Gastroesophageal sphincter (tissue), 4 donors: ENCODE results near the gene USP12. TPM values are rescaled to one million over a fixed set of nuclear protein-coding genes. Genes with fewer than 3 reads are reported as not detected.
"Not testable (repeated sequence)": the region's sequence is repeated elsewhere in the genome, so short reads cannot be mapped to it uniquely, and the experiment has no call there.

Experiments used
- ATAC-seq: fragments of 150-250 bp; one replicate; pipeline ENCODE4 v1.9.1; 2016; ENCODE audit warnings: mild to moderate bottlenecking, moderate library complexity
- H3K27ac ChIP-seq, 4 donors: fragments of 200-600 bp; sonication (generic) in 3 of 4; 1 replicate in 3 of 4; 2 replicates in 1 of 4; pipeline ENCODE4 v1.5.1; 2016 to 2019
- H3K27me3 ChIP-seq: fragments of 200-600 bp; sonication (generic); one replicate; pipeline ENCODE4 v1.5.1; 2019
- H3K36me3 ChIP-seq, 2 donors: fragments of 200-600 bp; sonication (generic); one replicate each; pipeline ENCODE4 v1.5.1; 2019; ENCODE audit warnings: control low read depth in 1 of 2
- H3K4me1 ChIP-seq, 3 donors: fragments of 200-600 bp; sonication (generic); 1 replicate in 2 of 3; 2 replicates in 1 of 3; pipeline ENCODE4 v1.5.1; 2016 to 2019; ENCODE audit warnings: control low read depth in 2 of 3
- H3K4me3 ChIP-seq, 2 donors: fragments of 200-600 bp; sonication (generic); one replicate each; pipeline ENCODE4 v1.5.1; 2019; ENCODE audit warnings: mild to moderate bottlenecking in 1 of 2, moderate library complexity in 1 of 2
- H3K9me3 ChIP-seq, 3 donors: fragments of 200-600 bp; sonication (generic); one replicate each; pipeline ENCODE4 v1.5.1; 2017 to 2019; ENCODE audit warnings: control low read depth in 2 of 3
- EP300 ChIP-seq: sonication (generic); formaldehyde crosslinking; IDR thresholded peaks from one replicate; pipeline ENCODE4 v1.6.1; 2017; ENCODE audit warnings: antibody characterized with exemption, mild to moderate bottlenecking
- POLR2A ChIP-seq, 2 donors: fragments of 450-650 bp; IDR thresholded peaks; one replicate each; pipeline ENCODE4 v1.6.1; 2017; ENCODE audit warnings: antibody characterized with exemption in 2 of 2, mild to moderate bottlenecking in 2 of 2, moderate library complexity in 1 of 2
- POLR2AphosphoS5 ChIP-seq: sonication (generic); formaldehyde crosslinking; IDR thresholded peaks from one replicate; pipeline ENCODE4 v1.6.1; 2017; ENCODE audit warnings: antibody characterized with exemption
- WGBS, 2 donors: methylation state at CpG; one replicate each; pipeline ENCODE4 v1.1.5; 2018; ENCODE audit warnings: low coverage in 1 of 2; 5-methylcytosine and 5-hydroxymethylcytosine counted together
- total RNA-seq, 4 donors: library from RNA; depleted of rRNA; stranded (reverse); fragments of >200 nt; gene quantifications; one replicate each; pipeline ENCODE4 v1.1.0, GENCODE V29; 2016
- TF ChIP-seq, protein P1 (sequence below), 4 experiments: fragments of 200-600 bp in 2 of 4; fragments of 450-650 bp in 2 of 4; sonication (generic) in 1 of 4; IDR thresholded peaks; one replicate each; pipeline ENCODE4 v1.5.1; 2017 to 2019; ENCODE audit warnings: antibody characterized with exemption in 4 of 4, mild to moderate bottlenecking in 2 of 4, moderate library complexity in 2 of 4

USP12 gene
- total RNA-seq, 4 donors from 2014 or later, result 55.7 to 116 (median 78.8) TPM

DNA sequence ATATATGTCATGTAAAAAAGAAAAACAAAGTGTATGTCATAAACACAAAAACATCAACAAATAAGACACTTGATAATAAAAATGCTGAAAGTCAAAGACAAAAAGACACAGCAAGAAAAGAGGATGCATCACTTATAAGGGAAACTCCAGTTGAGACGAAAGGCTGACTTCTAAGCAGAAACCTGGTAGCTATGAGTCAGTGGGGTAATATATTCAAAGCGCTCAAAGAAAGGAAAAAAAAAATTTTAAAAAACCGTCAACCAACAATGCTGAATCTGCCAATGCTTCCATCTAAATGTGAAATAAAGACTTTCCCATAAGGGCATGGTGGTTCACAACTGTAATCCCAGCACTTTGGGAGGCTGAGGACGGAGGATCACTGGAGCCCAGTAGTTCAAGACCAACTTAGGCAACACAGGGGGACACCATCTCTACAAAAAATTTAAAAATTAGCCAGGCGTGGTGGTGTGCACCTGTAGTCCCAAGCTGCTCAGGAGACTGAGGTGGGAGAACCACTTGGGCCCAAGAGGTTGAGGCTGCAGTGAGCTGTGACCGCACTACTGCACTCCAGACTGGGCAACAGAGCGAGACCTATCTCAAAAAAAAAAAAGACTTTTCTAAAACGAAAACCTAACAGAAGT lies 24.0 kb downstream of the USP12 start:
- H3K27ac ChIP-seq, result peak overlapping the region in 1 of 4 donors; percentile 13
- no peaks in the 10 kb centered on the region for H3K27me3 ChIP-seq
- no peaks in the 10 kb centered on the region for H3K36me3 ChIP-seq
- peaks cover 3 to 83% (median 16%) of the 10 kb centered on the region in 3 donors for H3K4me1 ChIP-seq
- ATAC-seq, result no peak
- TF ChIP-seq POLR2AphosphoS5 (no peak), EP300 (no peak), POLR2A (IDR thresholded peaks at IDR 0.05) (no peak)
- TF ChIP-seq, protein P1, sequence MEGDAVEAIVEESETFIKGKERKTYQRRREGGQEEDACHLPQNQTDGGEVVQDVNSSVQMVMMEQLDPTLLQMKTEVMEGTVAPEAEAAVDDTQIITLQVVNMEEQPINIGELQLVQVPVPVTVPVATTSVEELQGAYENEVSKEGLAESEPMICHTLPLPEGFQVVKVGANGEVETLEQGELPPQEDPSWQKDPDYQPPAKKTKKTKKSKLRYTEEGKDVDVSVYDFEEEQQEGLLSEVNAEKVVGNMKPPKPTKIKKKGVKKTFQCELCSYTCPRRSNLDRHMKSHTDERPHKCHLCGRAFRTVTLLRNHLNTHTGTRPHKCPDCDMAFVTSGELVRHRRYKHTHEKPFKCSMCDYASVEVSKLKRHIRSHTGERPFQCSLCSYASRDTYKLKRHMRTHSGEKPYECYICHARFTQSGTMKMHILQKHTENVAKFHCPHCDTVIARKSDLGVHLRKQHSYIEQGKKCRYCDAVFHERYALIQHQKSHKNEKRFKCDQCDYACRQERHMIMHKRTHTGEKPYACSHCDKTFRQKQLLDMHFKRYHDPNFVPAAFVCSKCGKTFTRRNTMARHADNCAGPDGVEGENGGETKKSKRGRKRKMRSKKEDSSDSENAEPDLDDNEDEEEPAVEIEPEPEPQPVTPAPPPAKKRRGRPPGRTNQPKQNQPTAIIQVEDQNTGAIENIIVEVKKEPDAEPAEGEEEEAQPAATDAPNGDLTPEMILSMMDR (IDR thresholded peaks at IDR 0.05), result no peak
- no peak overlapping the region for H3K4me3 ChIP-seq
- whole genome bisulfite sequencing, 2 donors, result 63 to 71% methylated on average over 3 to 8 of the region's 8 CpGs
- peaks cover 0 to 6% (median 0%) of the 10 kb centered on the region in 3 donors for H3K9me3 ChIP-seq

DNA sequence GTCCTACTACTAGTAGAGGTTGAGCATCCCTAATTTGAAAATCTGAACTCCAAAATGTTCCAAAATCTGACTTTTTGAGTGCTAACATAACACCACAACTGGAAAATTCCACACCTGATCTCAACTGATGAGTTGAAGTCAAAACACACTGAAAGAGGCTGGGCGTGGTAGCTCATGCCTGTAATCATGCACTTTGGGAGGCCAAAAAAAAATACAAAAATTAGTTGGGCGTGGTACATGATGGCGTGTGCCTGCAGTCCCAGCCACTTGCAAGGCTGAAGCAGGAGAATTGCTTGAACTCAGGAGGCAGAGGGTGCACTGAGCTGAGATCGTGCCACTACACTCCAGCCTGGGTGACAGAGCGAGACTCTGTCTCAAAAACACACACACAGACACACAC lies 29.9 kb downstream of the USP12 start:
- whole genome bisulfite sequencing, 2 donors, result 93 to 100% methylated on average over 3 of the region's 5 CpGs
- Histone ChIP-seq H3K4me3 (no peak overlapping the region), H3K36me3 (no peaks in the 10 kb centered on the region), H3K27ac (no peak overlapping the region), H3K9me3 (peaks cover 0 to 9% (median 0%) of the 10 kb centered on the region in 3 donors), H3K27me3 (no peaks in the 10 kb centered on the region), H3K4me1 (peaks cover 7 to 62% (median 13%) of the 10 kb centered on the region in 3 donors)
- no peak for ATAC-seq
- no peak for TF ChIP-seq EP300
- TF ChIP-seq POLR2A (IDR thresholded peaks at IDR 0.05), result no peak
- TF ChIP-seq, protein P1 (IDR thresholded peaks at IDR 0.05), result no peak
- no peak for TF ChIP-seq POLR2AphosphoS5

DNA sequence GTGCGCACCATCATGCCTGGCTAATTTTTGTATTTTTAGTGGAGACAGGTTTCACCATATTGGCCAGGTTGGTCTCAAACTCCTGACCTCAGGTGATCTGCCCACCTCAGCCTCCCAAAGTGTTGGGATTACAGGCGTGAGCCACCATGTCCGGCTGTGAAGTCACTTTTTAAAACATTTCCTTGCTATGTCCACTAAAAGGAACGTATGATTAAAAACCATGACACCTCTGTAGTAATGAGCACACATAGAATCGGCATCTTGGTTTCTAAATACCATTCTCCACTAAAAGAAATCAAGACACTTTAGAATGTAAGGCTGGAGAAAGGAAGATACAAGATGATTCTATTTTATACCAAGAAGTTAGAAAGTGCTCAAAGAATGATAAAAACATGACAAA lies 30.5 kb downstream of the USP12 start:
- WGBS, 2 donors, result 97 to 100% methylated on average over 5 of the region's 5 CpGs
- not testable (repeated sequence) for ATAC-seq, H3K4me3 ChIP-seq, H3K27ac ChIP-seq, H3K36me3 ChIP-seq, H3K9me3 ChIP-seq, H3K27me3 ChIP-seq
- H3K4me1 ChIP-seq, result peaks cover 5 to 62% (median 8%) of the 10 kb centered on the region in 3 donors

DNA sequence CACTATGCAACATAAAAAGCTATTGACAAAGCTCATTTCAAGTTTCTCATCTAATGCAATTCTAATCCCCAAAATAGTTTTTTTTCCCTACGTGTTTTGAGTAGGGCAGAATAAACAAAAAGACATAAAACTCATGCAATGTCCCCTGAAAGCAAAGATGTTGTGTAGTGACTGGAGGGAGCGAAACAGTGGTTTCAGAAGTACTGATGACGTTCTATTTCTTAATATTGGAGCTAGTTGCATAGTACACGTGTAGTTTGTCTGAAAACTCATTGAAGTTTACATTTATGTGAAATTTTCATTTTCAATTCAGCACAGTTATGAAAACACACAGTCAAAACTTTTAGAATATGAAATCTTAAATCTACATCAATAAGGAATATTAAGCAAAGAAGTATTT lies 31.6 kb downstream of the USP12 start:
- ATAC-seq, result no peak

DNA sequence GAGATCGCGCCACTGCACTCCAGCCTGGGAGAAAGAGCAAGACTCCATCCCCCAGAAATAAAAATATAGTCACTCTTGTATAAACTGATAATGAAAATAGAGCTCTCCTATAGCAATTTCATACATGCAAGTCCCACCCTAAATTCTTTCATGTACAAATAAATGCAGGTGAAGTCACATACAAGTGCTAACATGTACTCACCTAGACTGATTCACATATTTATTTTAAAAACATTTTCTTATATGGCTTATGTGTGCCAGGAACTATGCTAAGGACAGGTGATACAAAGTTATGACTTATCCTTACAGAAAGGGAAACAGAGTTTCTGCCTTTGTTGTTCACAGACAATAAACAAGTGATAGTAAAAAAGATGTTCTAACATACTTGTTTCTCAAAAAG lies 32.0 kb downstream of the USP12 start:
- no peak for ATAC-seq
- H3K4me1 ChIP-seq, result peaks cover 5 to 61% (median 5%) of the 10 kb centered on the region in 3 donors
- no peak overlapping the region for H3K4me3 ChIP-seq
- no peaks in the 10 kb centered on the region for H3K36me3 ChIP-seq
- H3K9me3 ChIP-seq, result peaks cover 0 to 9% (median 0%) of the 10 kb centered on the region in 3 donors
- TF ChIP-seq POLR2AphosphoS5 (no peak), EP300 (no peak), POLR2A (IDR thresholded peaks at IDR 0.05) (no peak)
- TF ChIP-seq, protein P1 (IDR thresholded peaks at IDR 0.05), result no peak
- H3K27ac ChIP-seq, result no peak overlapping the region
- no peaks in the 10 kb centered on the region for H3K27me3 ChIP-seq
- WGBS, 2 donors, result 100% methylated on average over 2 of the region's 2 CpGs; no CpG with 5 or more reads in 1 of the 2 donors

More for the DNA sequence above, 31.6 kb downstream of the USP12 start:
- no peaks in the 10 kb centered on the region for H3K36me3 ChIP-seq
- H3K27ac ChIP-seq, result no peak overlapping the region
- 65 to 89% methylated on average over 4 of the region's 4 CpGs for WGBS, 2 donors
- peaks cover 0 to 9% (median 0%) of the 10 kb centered on the region in 3 donors for H3K9me3 ChIP-seq
- no peaks in the 10 kb centered on the region for H3K27me3 ChIP-seq
- H3K4me1 ChIP-seq, result peaks cover 5 to 61% (median 7%) of the 10 kb centered on the region in 3 donors
- TF ChIP-seq POLR2A (IDR thresholded peaks at IDR 0.05) (no peak), EP300 (no peak), POLR2AphosphoS5 (no peak)
- TF ChIP-seq, protein P1 (IDR thresholded peaks at IDR 0.05), result no peak
- H3K4me3 ChIP-seq, result no peak overlapping the region
